ENCODE measurements around the gene ZBTB42. TPM values are rescaled to one million over a fixed set of nuclear protein-coding genes. Genes with fewer than 3 reads are reported as not detected.

Gene ZBTB42
- total RNA-seq, 1 donor from 2014 or later = 6.9 TPM

- H3K4me3 Mint-ChIP-seq (ENCODE audit: unreplicated experiment) = no peak overlapping the region
- FAIRE-seq = no peak
These were observed 8.6 kb upstream of the ZBTB42 start for GRCh38 chr14:104792101-104792884.

GRCh38 chr14:104792945-104793702 is 7.8 kb upstream of the ZBTB42 start:
- no peaks in the 10 kb centered on the region for H3K36me3 ChIP-seq (ENCODE audit: insufficient read depth, low read length)
- peaks cover 67% of the 10 kb centered on the region for H4K20me1 ChIP-seq (ENCODE audit: insufficient read depth, low read length)
- Mint-ChIP-seq H3K4me3 (ENCODE audit: unreplicated experiment) (peak overlapping the region; percentile 95), H3K27me3 (ENCODE audit: low read depth, unreplicated experiment) (no peaks in the 10 kb centered on the region), H3K36me3 (ENCODE audit: low read depth, unreplicated experiment) (peaks cover 5% of the 10 kb centered on the region), H3K4me1 (ENCODE audit: low read depth, unreplicated experiment) (peaks cover 17% of the 10 kb centered on the region), H3K27ac (ENCODE audit: unreplicated experiment) (peak overlapping the region; percentile 18), H3K9me3 (ENCODE audit: unreplicated experiment) (no peaks in the 10 kb centered on the region)
- no peak for DNase-seq (ENCODE audit: low read depth)
- peak overlapping the region; percentile 89 for H3K9ac ChIP-seq (ENCODE audit: low read length)
- peaks cover 17% of the 10 kb centered on the region for H3K4me1 ChIP-seq (ENCODE audit: insufficient read depth, low read length)
- peak overlapping the region; percentile 87 for H3K4me3 ChIP-seq (ENCODE audit: insufficient read depth, low read depth, low read length)
- H3K79me2 ChIP-seq (ENCODE audit: insufficient read depth, low read length) = peaks cover 70% of the 10 kb centered on the region
- FAIRE-seq = no peak
- H3K9me3 ChIP-seq (ENCODE audit: insufficient read depth, low read depth, low read length) = no peaks in the 10 kb centered on the region
- TF ChIP-seq EZH2 (IDR thresholded peaks at IDR 0.05; ENCODE audit: insufficient read depth, low read length) (no peak), CTCF (IDR thresholded peaks at IDR 0.05; ENCODE audit: insufficient read depth, low read depth, low read length) (no peak)
- no peak overlapping the region for H3K27ac ChIP-seq (ENCODE audit: low read depth, low read length)
- peaks cover 2% of the 10 kb centered on the region for H3K27me3 ChIP-seq (ENCODE audit: insufficient read depth, low read length)
- H3K4me2 ChIP-seq (ENCODE audit: low read length) = peak overlapping the region; percentile 98
- no peak overlapping the region for H2AFZ ChIP-seq (ENCODE audit: low read depth, low read length)

More at GRCh38 chr14:104792101-104792884, 8.6 kb upstream of the ZBTB42 start:
- no peak for TF ChIP-seq CTCF (IDR thresholded peaks at IDR 0.05; ENCODE audit: insufficient read depth, low read depth, low read length)
- TF ChIP-seq EZH2 (IDR thresholded peaks at IDR 0.05; ENCODE audit: insufficient read depth, low read length) = no peak
- Histone ChIP-seq H3K4me2 (ENCODE audit: low read length) (peak overlapping the region; percentile 98), H4K20me1 (ENCODE audit: insufficient read depth, low read length) (peaks cover 75% of the 10 kb centered on the region), H3K27ac (ENCODE audit: low read depth, low read length) (no peak overlapping the region), H3K79me2 (ENCODE audit: insufficient read depth, low read length) (peaks cover 78% of the 10 kb centered on the region), H3K9me3 (ENCODE audit: insufficient read depth, low read depth, low read length) (no peaks in the 10 kb centered on the region), H3K36me3 (ENCODE audit: insufficient read depth, low read length) (no peaks in the 10 kb centered on the region), H3K27me3 (ENCODE audit: insufficient read depth, low read length) (no peaks in the 10 kb centered on the region), H2AFZ (ENCODE audit: low read depth, low read length) (no peak overlapping the region), H3K4me1 (ENCODE audit: insufficient read depth, low read length) (peaks cover 17% of the 10 kb centered on the region), H3K4me3 (ENCODE audit: insufficient read depth, low read depth, low read length) (no peak overlapping the region), H3K9ac (ENCODE audit: low read length) (no peak overlapping the region)
- peaks cover 14% of the 10 kb centered on the region for H3K4me1 Mint-ChIP-seq (ENCODE audit: low read depth, unreplicated experiment)
- no peaks in the 10 kb centered on the region for H3K9me3 Mint-ChIP-seq (ENCODE audit: unreplicated experiment)
- H3K36me3 Mint-ChIP-seq (ENCODE audit: low read depth, unreplicated experiment) = peaks cover 5% of the 10 kb centered on the region
- DNase-seq (ENCODE audit: low read depth) = no peak
- H3K27me3 Mint-ChIP-seq (ENCODE audit: low read depth, unreplicated experiment) = no peaks in the 10 kb centered on the region
- no peak overlapping the region for H3K27ac Mint-ChIP-seq (ENCODE audit: unreplicated experiment)

Data from astrocyte (in vitro differentiated cells and primary cell).